HepG2 (cell line): Measurements from ENCODE around the gene EXOC7. TPM values are rescaled to one million over a fixed set of nuclear protein-coding genes. Genes with fewer than 3 reads are reported as not detected.

Experiments used
- ATAC-seq: fragments of 200-7000 bp; cut with Tn5 transposase; 3 replicates; pipeline ENCODE4 v1.9.1; 2020; ENCODE audit warnings: mild to moderate bottlenecking, moderate library complexity
- BruUV-seq: library from RNA; stranded (reverse); fragments of 400-500 nt; replicated peaks from 2 replicates; lab custom pipeline; 2021; lab: Mats Ljungman, UMichigan
- CTCF ChIA-PET: fragments of 300-600 bp; formaldehyde crosslinking; extraction: SDS; loops from one replicate; lab custom pipeline; 2021; ENCODE audit warnings: low total read pairs, inconsistent platforms, low intra/inter-chr PET ratio; lab: Yijun Ruan, JAX
- POLR2A ChIA-PET: fragments of 350-600 bp; sonication (Branson Sonifier 250); formaldehyde crosslinking; loops from one replicate; lab custom pipeline; 2020; ENCODE audit warnings: antibody characterized with exemption, inconsistent platforms; lab: Yijun Ruan, JAX
- DNase-seq: peaks from one replicate; pipeline ENCODE4 v3.0.0-alpha.2; 2015; ENCODE audit warnings: low spot score
- FAIRE-seq: peaks from 3 replicates; lab custom pipeline; 2011; peaks lifted over from hg19 to GRCh38; lab: Jason Lieb, UNC
- H2AFZ ChIP-seq: one replicate; pipeline ENCODE4 v1.6.1; 2011; ENCODE audit warnings: low read length, inconsistent platforms
- H3K27ac ChIP-seq: fragments of 300-600 bp; 3 replicates; pipeline ENCODE4 v1.8.0; 2011; ENCODE audit warnings: mixed run types, mild to moderate bottlenecking, mixed read lengths, low read length, inconsistent platforms; ENCODE audit not compliant: insufficient read depth; ENCODE audit errors: extremely low read length
- H3K27me3 ChIP-seq, 2 experiments: fragments of 200-600 bp in 1 of 2; 2 replicates in 1 of 2; 3 replicates in 1 of 2; pipeline versions ENCODE4 v1.6.0 to v1.8.0; 2011; ENCODE audit warnings: low read length in 2 of 2, mild to moderate bottlenecking in 2 of 2, moderate library complexity in 2 of 2, inconsistent platforms in 1 of 2; ENCODE audit not compliant: insufficient read depth in 2 of 2, control insufficient read depth in 1 of 2
- H3K36me3 ChIP-seq, 2 experiments: fragments of 200-600 bp in 1 of 2; replicated peaks in 1 of 2; 2 replicates in 1 of 2; 3 replicates in 1 of 2; pipeline versions ENCODE4 v1.5.1 to v1.8.0; 2011; ENCODE audit warnings: low read length in 2 of 2, inconsistent platforms in 1 of 2; ENCODE audit not compliant: insufficient read depth in 2 of 2, control insufficient read depth in 1 of 2
- H3K4me1 ChIP-seq: 2 replicates; pipeline ENCODE4 v1.5.1; 2012; ENCODE audit warnings: low read length, inconsistent platforms; ENCODE audit not compliant: insufficient read depth
- H3K4me2 ChIP-seq: 2 replicates; pipeline ENCODE4 v1.6.0; 2011; ENCODE audit warnings: low read depth, low read length, inconsistent platforms
- H3K4me3 ChIP-seq, 3 experiments: fragments of 200-600 bp in 1 of 3; sonication (generic), shearing (Covaris generic) in 1 of 3; replicated peaks in 1 of 3; 2 replicates each; pipeline ENCODE4 v1.5.1; 2011 to 2016; ENCODE audit warnings: low read length in 3 of 3, inconsistent platforms in 2 of 3, low read depth in 2 of 3, mild to moderate bottlenecking in 2 of 3, control low read depth in 1 of 3, mixed read lengths in 1 of 3; ENCODE audit not compliant: insufficient read depth in 1 of 3
- H3K79me2 ChIP-seq: one replicate; pipeline ENCODE4 v1.6.1; 2011; ENCODE audit warnings: low read length, inconsistent platforms; ENCODE audit not compliant: insufficient read depth
- H3K9ac ChIP-seq: 2 replicates; pipeline ENCODE4 v1.6.0; 2011; ENCODE audit warnings: mild to moderate bottlenecking, low read depth, low read length, inconsistent platforms; ENCODE audit not compliant: insufficient read depth
- H3K9me3 ChIP-seq: 2 replicates; pipeline ENCODE4 v1.5.1; 2012; ENCODE audit warnings: mild to moderate bottlenecking, low read length
- H4K20me1 ChIP-seq: 2 replicates; pipeline ENCODE4 v1.6.0; 2011; ENCODE audit warnings: inconsistent platforms, mild to moderate bottlenecking, low read length, moderate library complexity; ENCODE audit not compliant: insufficient read depth
- KLF12 ChIP-seq: sonication (generic); formaldehyde crosslinking; IDR thresholded peaks from 2 replicates; pipeline ENCODE4 v1.4.0; 2020; ENCODE audit warnings: missing genetic modification reagents, borderline replicate concordance
- MED13 ChIP-seq: sonication (generic); formaldehyde crosslinking; IDR thresholded peaks from 2 replicates; pipeline ENCODE4 v1.5.0; 2020; ENCODE audit warnings: missing genetic modification reagents
- MEIS2 ChIP-seq: sonication (generic); formaldehyde crosslinking; IDR thresholded peaks from 2 replicates; pipeline ENCODE4 v1.9.0; 2021; ENCODE audit warnings: mild to moderate bottlenecking, missing genetic modification reagents
- MZF1 ChIP-seq: sonication (generic); formaldehyde crosslinking; IDR thresholded peaks from 2 replicates; pipeline ENCODE4 v1.8.1; 2023; ENCODE audit warnings: mild to moderate bottlenecking, missing genetic modification reagents, borderline replicate concordance
- POGZ ChIP-seq: sonication (generic); formaldehyde crosslinking; IDR thresholded peaks from 2 replicates; pipeline ENCODE4 v1.4.0; 2020; ENCODE audit warnings: mild to moderate bottlenecking, missing genetic modification reagents
- THAP8 ChIP-seq: sonication (generic); formaldehyde crosslinking; IDR thresholded peaks from 2 replicates; pipeline ENCODE4 v1.5.1; 2020; ENCODE audit warnings: missing genetic modification reagents, mild to moderate bottlenecking, borderline replicate concordance
- TRIM24 ChIP-seq: sonication (generic); formaldehyde crosslinking; IDR thresholded peaks from 2 replicates; pipeline ENCODE4 v1.8.0; 2022; ENCODE audit warnings: mild to moderate bottlenecking, missing genetic modification reagents
- ZBED4 ChIP-seq: sonication (generic); formaldehyde crosslinking; IDR thresholded peaks from 2 replicates; pipeline ENCODE4 v1.4.0; 2020; ENCODE audit warnings: missing genetic modification reagents, borderline replicate concordance
- ZNF160 ChIP-seq: sonication (generic); formaldehyde crosslinking; IDR thresholded peaks from 2 replicates; pipeline ENCODE4 v1.8.0; 2022; ENCODE audit warnings: mild to moderate bottlenecking, inconsistent platforms, missing genetic modification reagents
- ZNF230 ChIP-seq: sonication (generic); formaldehyde crosslinking; IDR thresholded peaks from 2 replicates; pipeline ENCODE4 v1.4.0; 2020; ENCODE audit warnings: mild to moderate bottlenecking, missing genetic modification reagents
- ZNF414 ChIP-seq: sonication (generic); formaldehyde crosslinking; IDR thresholded peaks from 2 replicates; pipeline ENCODE4 v1.5.0; 2020; ENCODE audit warnings: missing genetic modification reagents
- ZNF430 ChIP-seq: sonication (generic); formaldehyde crosslinking; IDR thresholded peaks from 2 replicates; pipeline ENCODE4 v1.9.0; 2021; ENCODE audit warnings: mild to moderate bottlenecking, missing genetic modification reagents
- ZNF558 ChIP-seq: sonication (generic); formaldehyde crosslinking; IDR thresholded peaks from 2 replicates; pipeline ENCODE4 v1.9.0; 2022; ENCODE audit warnings: mild to moderate bottlenecking, missing genetic modification reagents, borderline replicate concordance
- WGBS: methylation state at CpG from one replicate; pipeline ENCODE4 v1.1.6; 2017; ENCODE audit warnings: low lambda C conversion rate; 5-methylcytosine and 5-hydroxymethylcytosine counted together
- in situ Hi-C: cut with HindIII; loops from 2 replicates; pipeline ENCODE4 v1.10.0; 2017; ENCODE audit warnings: low pct_unique_long_range_greater_than_20kb; ENCODE audit not compliant: extremely low pct_ligation_motif_present
- intact Hi-C: fragments of 100-400 bp; cut with micrococcal nuclease; formaldehyde crosslinking; loops from one replicate; pipeline ENCODE4 v1.10.0; 2022; ENCODE audit not compliant: unreplicated experiment
- polyA plus RNA-seq, 8 experiments: library from polyadenylated mRNA; depleted of rRNA in 3 of 8; stranded (reverse) in 7 of 8; unstranded in 1 of 8; fragments of >200 nt; fragmentation: Illumina TruSeq in 4 of 8; extraction: Trizol in 4 of 8; gene quantifications; 2 replicates each; pipeline versions ENCODE4 v1.2.1 to v1.2.3, GENCODE V29; 2011 to 2016; ENCODE audit warnings: low read depth in 4 of 8, missing spikeins in 1 of 8, mixed read lengths in 1 of 8; ENCODE audit not compliant: insufficient read depth in 1 of 8
- total RNA-seq, 5 experiments: library from RNA; depleted of rRNA; stranded (reverse); fragments of >200 nt; fragmentation: Illumina TruSeq; extraction: Trizol; gene quantifications; 2 replicates each; pipeline ENCODE4 v1.2.3, GENCODE V29; 2016; ENCODE audit warnings: low read depth in 1 of 5

Gene EXOC7
- total and polyA plus RNA-seq, 2 of the 13 experiments (the other 11 are each of a cell fraction or from before 2014, with no cell fraction given) = 86.9 to 116 TPM

GRCh38 chr17:76086384-76086783 is 17.2 kb downstream of the EXOC7 start:
- ATAC-seq (no peak), FAIRE-seq (no peak), DNase-seq (no peak)
- Histone ChIP-seq H2AFZ (no peak overlapping the region), H3K27ac (no peak overlapping the region), H3K36me3 (peaks cover 61 to 71% of the 10 kb centered on the region in 2 experiments; a peak in 4 of 5 replicates), H3K4me2 (no peak overlapping the region), H3K9ac (no peak overlapping the region), H3K9me3 (no peaks in the 10 kb centered on the region), H3K4me1 (no peaks in the 10 kb centered on the region), H3K27me3 (no peaks in the 10 kb centered on the region), H3K4me3 (no peak overlapping the region), H4K20me1 (0 out of 2 replicates have a peak, but pooled peaks cover 3% of the 10 kb centered on the region), H3K79me2 (no peaks in the 10 kb centered on the region)
- TF ChIP-seq ZNF558 (CRISPR knock-in tag) (no peak), ZNF230 (CRISPR knock-in tag) (no peak), KLF12 (no peak)
- 96% methylated on average over 9 of the region's 9 CpGs for WGBS
- no TSS peak for BruUV-seq
- POLR2A ChIA-PET = interaction anchor here (0.5 to 1.3 kb wide), 3 partner anchors 17 to 21 kb away, joined by 3 to 5 read pairs (median 4); partner anchors contain the start of gene EXOC7
- in situ Hi-C loops (no loop called here), intact Hi-C loops (no loop called here)
- CTCF ChIA-PET = no interaction called here

DNA sequence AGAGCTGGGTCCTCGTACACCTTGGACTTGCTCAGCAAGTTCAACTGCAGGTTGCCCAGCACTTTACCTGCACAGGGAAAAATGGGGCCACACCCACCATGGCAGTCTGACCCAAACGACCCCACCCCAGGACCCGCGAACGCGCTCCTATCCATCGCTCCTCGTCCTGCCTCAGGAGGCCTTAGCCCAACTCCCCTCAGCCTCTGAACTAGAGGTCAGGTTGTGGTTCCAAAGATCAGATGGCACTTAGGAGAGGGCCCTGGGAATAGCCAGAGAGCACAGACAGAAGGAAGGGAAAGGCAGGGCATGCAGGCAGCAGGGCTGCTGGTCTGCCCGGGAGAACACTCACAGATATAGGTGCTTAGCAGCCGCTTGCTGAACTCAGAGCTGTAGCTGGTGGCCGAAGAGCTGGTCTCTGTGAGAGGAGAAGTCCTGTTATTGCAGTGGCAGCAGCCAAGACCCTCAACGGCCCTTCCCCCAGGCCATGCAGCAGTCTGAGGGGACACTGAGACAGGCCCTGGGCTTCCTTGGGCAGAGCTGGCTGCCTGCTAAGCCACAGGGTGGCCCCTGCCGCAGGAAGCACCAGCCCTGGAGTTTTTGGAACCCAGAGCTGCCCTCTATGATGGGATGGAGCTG is 17.7 kb downstream of the EXOC7 start:
- FAIRE-seq (no peak), ATAC-seq (no peak), DNase-seq (no peak)
- H3K4me2 ChIP-seq = no peak overlapping the region
- H3K27ac ChIP-seq = no peak overlapping the region
- H3K4me1 ChIP-seq = no peaks in the 10 kb centered on the region
- H2AFZ ChIP-seq = no peak overlapping the region
- no peaks in the 10 kb centered on the region for H3K79me2 ChIP-seq
- intact Hi-C loops (no loop called here), in situ Hi-C loops (no loop called here)
- H3K4me3 ChIP-seq = no peak overlapping the region
- CTCF ChIA-PET = no interaction called here
- POLR2A ChIA-PET = interaction anchor here (0.5 to 1.3 kb wide), 3 partner anchors 17 to 21 kb away, joined by 3 to 5 read pairs (median 4); partner anchors contain the start of gene EXOC7
- 0 out of 2 replicates have a peak, but pooled peaks cover 5% of the 10 kb centered on the region for H4K20me1 ChIP-seq
- no peaks in the 10 kb centered on the region for H3K27me3 ChIP-seq
- no TSS peak for BruUV-seq
- H3K9me3 ChIP-seq = no peaks in the 10 kb centered on the region
- peaks cover 56 to 67% of the 10 kb centered on the region in 2 experiments; a peak in 4 of 5 replicates for H3K36me3 ChIP-seq
- H3K9ac ChIP-seq = no peak overlapping the region
- 98% methylated on average over 10 of the region's 13 CpGs for WGBS
- no peak for TF ChIP-seq THAP8
- no peak for TF ChIP-seq ZNF160 (CRISPR knock-in tag)
- TF ChIP-seq MZF1 (CRISPR knock-in tag) = no peak
- TF ChIP-seq TRIM24 = no peak
- TF ChIP-seq ZBED4 = no peak
- TF ChIP-seq POGZ = no peak
- TF ChIP-seq MEIS2 (CRISPR knock-in tag) = no peak
- no peak for TF ChIP-seq MED13 (CRISPR knock-in tag)
- TF ChIP-seq ZNF414 (CRISPR knock-in tag) = no peak
- no peak for TF ChIP-seq ZNF430
